HG02763 (cell line): ENCODE results near the gene MIP.
"Not testable (repeated sequence)": the region's sequence is repeated elsewhere in the genome, so short reads cannot be mapped to it uniquely, and the experiment has no call there.

Experiments
- ATAC-seq: cut with Tn5 transposase; IDR thresholded peaks from one replicate; pipeline ENCODE4 v1.9.1; 2021; ENCODE audit warnings: mild to moderate bottlenecking, moderate library complexity; ENCODE audit not compliant: unreplicated experiment

Gene MIP

GRCh38 chr12:56411781-56412639 is 42.4 kb downstream of the MIP start:
- no peak for ATAC-seq

GRCh38 chr12:56410768-56411167 is 43.7 kb downstream of the MIP start:
- ATAC-seq = no peak

- no peak for ATAC-seq
Measured at GRCh38 chr12:56408799-56409417, 45.5 kb downstream of the MIP start.

GRCh38 chr12:56404227-56404626 is 50.2 kb downstream of the MIP start:
- not testable (repeated sequence) for ATAC-seq

GRCh38 chr12:56401612-56402011 is 52.8 kb downstream of the MIP start:
- ATAC-seq = not testable (repeated sequence)

- ATAC-seq = not testable (repeated sequence)
Measured at GRCh38 chr12:56401125-56401524, 53.3 kb downstream of the MIP start.
